ENCODE results near the gene LRRC10B. TPM values are rescaled to one million over a fixed set of nuclear protein-coding genes. Genes with fewer than 3 reads are reported as not detected.

LRRC10B gene
- total and polyA plus RNA-seq, 4 donors = 0.13 to 2.8 (median 1.1) TPM; not detected in 1

DNA sequence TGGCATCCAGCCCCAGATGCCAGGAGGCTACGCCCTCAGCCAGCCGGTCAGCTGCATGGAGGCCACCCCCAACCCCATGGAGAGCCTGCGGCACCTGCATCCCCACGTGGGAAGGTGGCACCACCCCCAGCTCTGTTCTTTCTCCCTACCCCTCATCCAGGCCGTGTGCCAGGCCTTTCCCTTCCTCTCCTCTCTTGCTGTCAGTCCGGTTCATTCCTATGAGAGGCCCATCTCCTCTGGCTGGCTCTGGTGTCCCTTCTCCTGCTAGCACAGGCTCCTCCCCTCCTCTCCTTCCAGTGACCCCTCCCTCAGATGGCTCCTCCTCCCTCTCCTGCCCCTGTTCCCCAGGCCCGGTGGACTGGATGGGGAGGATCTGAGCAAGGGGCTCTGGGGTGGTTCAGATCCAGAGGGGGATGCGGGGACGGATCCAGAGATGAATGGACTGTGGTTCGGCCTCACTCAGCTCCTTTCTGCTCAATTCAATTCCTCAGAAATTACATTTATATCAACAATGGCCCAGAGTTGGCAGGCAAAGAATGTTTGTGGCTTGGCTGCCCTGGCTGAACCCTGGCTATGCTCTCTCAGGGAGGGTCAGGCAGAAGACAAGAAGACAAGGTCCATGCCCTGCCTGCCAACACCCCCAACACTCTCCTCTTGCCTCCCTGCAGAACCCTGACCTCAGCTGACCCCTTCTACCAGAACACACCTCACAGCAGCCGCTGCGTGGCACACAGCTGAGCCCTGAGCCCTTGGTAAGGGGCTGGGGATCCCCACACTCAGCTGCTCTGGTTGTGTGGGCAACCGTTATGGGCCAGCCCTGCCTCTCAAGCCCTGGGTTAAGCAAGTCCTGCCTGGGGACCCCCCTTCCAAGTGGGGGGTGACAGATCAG, 18.5 kb upstream of the LRRC10B start:
- 57 to 60% methylated on average over 13 of the region's 13 CpGs for WGBS, 2 donors
- no peaks in the 10 kb centered on the region for H3K9me3 ChIP-seq (ENCODE audit: control insufficient read depth, low read length)
- ATAC-seq (ENCODE audit: low FRiP score) (peak; percentile 28), DNase-seq (peak in 1 of 2 donors; percentile 69)
- H3K4me3 ChIP-seq (ENCODE audit: low read length in 2 of 2) = no peak overlapping the region
- H3K36me3 ChIP-seq (ENCODE audit: control insufficient read depth in 1 of 2, insufficient read depth in 2 of 2, low read length in 1 of 2) = no peaks in the 10 kb centered on the region
- H3K27me3 ChIP-seq (ENCODE audit: control insufficient read depth in 1 of 2, insufficient read depth in 2 of 2, low read length in 1 of 2) = no peaks in the 10 kb centered on the region
- intact Hi-C loops (cut with DNase I) = loop anchor here in 1 of 2 donors (10.0 kb wide), 1 partner anchor 145 kb away; no protein-coding TSS in a partner anchor
- H3K27ac ChIP-seq (ENCODE audit: low read depth in 1 of 2, low read length in 2 of 2) = no peak overlapping the region
- H3K4me1 ChIP-seq (ENCODE audit: control insufficient read depth in 1 of 2, insufficient read depth in 2 of 2, low read length in 2 of 2) = no peaks in the 10 kb centered on the region

DNA sequence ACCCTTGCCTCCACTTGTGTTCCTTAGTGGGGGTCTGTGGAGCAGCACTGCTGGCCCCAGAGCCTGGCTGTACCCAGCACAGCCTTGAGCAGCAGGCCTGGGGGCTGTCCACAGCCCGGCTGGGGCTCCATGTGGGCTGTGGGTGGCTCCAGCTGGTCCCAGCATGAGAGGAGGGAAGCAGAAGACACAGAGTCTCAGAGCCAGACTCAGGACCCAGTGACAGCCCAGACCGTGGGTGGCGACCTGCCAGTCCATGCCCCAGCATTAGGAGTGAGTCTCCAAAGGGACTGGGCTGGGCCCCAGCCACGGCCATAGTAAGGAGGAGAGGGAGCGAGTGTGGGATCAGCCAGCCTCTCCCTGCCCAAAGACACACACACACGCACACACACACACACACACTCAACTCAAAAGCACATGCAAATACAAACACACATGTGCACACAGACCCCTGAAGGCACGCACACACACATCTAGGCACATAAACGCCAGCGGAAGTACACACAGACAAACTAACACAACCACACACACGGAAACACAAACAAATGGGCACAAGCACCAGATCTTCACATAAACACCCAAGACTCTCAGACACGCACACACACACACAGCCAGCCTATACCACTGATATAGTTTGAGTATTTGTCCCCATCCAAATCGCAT, 16.7 kb upstream of the LRRC10B start:
- Histone ChIP-seq H3K27me3 (ENCODE audit: control insufficient read depth in 1 of 2, insufficient read depth in 2 of 2, low read length in 1 of 2) (no peaks in the 10 kb centered on the region), H3K4me3 (ENCODE audit: low read length in 2 of 2) (no peak overlapping the region), H3K9me3 (ENCODE audit: control insufficient read depth, low read length) (no peaks in the 10 kb centered on the region), H3K36me3 (ENCODE audit: control insufficient read depth in 1 of 2, insufficient read depth in 2 of 2, low read length in 1 of 2) (no peaks in the 10 kb centered on the region), H3K27ac (ENCODE audit: low read depth in 1 of 2, low read length in 2 of 2) (no peak overlapping the region), H3K4me1 (ENCODE audit: control insufficient read depth in 1 of 2, insufficient read depth in 2 of 2, low read length in 2 of 2) (no peaks in the 10 kb centered on the region)
- ATAC-seq (ENCODE audit: low FRiP score) (no peak), DNase-seq (no peak)
- 74 to 86% methylated on average over 12 of the region's 12 CpGs for whole genome bisulfite sequencing, 2 donors
- intact Hi-C loops (cut with DNase I) = no loop called here

DNA sequence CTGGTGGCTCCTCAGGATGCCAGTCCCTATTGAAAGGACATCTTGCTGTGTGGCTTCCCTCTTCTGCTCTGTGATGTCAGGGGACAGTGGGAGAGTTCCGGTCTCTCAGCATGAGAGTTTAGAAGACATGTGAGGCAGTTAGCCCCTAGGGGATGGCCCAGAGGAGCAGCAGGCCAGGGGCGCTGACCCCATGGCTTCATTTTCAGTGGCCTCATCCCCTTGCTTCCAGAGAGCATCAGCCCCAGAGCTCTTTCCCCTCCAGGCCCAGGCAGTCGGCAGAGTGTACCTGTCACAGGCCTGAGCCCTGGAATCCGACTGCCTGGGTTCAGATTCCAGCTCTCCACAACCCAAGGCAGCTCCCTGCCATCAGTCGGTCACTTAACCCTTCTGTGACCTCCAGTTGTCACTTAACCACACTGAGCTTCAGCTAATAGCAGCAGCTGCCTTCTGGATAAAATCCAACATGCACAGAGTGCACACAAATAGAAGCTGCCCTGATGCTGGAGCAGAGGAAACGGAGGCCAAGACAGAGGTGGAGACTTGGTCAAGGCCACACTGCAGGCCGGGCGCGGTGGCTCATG, 14.1 kb upstream of the LRRC10B start:
- H3K27me3 ChIP-seq (ENCODE audit: control insufficient read depth in 1 of 2, insufficient read depth in 2 of 2, low read length in 1 of 2) = no peaks in the 10 kb centered on the region
- no peaks in the 10 kb centered on the region for H3K36me3 ChIP-seq (ENCODE audit: control insufficient read depth in 1 of 2, insufficient read depth in 2 of 2, low read length in 1 of 2)
- no peak for ATAC-seq (ENCODE audit: low FRiP score)
- H3K4me1 ChIP-seq (ENCODE audit: control insufficient read depth in 1 of 2, insufficient read depth in 2 of 2, low read length in 2 of 2) = no peaks in the 10 kb centered on the region
- no peak overlapping the region for H3K4me3 ChIP-seq (ENCODE audit: low read length in 2 of 2)
- WGBS, 2 donors = 58 to 66% methylated on average over 9 of the region's 9 CpGs
- no peak overlapping the region for H3K27ac ChIP-seq (ENCODE audit: low read depth in 1 of 2, low read length in 2 of 2)
- DNase-seq = no peak
- intact Hi-C loops (cut with DNase I) = no loop called here
- no peaks in the 10 kb centered on the region for H3K9me3 ChIP-seq (ENCODE audit: control insufficient read depth, low read length)

DNA sequence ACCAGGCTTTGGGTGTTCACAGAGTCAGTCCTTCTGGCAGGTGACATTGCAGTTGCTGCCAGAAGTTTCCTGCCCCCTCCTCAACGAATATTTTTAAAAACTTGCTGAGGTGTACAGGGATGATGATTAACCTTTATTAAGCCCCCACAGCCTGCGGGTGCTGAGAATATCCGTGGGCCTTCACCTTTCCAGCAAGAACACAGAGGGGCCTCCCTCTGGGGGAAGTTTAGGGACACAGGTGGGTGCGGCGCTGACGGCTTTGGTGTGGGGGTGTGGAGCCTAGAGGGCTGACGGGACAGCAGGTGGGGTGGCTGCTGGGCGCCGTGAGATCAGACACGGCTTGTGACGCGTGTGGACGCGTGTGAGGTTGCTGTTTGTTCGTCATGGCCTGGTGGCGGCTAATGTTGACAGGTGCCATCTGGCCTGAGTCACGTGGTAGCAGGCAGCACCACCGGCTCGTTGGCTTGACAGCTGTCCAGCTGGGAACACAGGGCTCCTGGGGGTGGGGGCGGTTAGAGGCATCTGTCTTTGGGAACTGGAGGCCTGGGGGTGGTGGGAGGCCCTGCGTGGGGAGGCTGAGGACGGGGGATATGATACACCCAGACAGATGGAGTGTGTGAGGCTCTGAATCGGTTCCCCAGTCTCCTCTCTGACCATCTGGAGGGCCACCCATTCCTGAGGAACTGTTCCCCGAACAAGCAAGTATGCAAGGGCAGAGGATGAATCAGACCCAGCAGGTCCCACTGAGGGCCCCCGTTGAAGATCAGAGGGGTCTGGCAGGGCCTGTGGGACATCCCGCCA, 12.5 kb upstream of the LRRC10B start:
- Histone ChIP-seq H3K27me3 (ENCODE audit: control insufficient read depth in 1 of 2, insufficient read depth in 2 of 2, low read length in 1 of 2) (no peaks in the 10 kb centered on the region), H3K36me3 (ENCODE audit: control insufficient read depth in 1 of 2, insufficient read depth in 2 of 2, low read length in 1 of 2) (no peaks in the 10 kb centered on the region), H3K4me3 (ENCODE audit: low read length in 2 of 2) (no peak overlapping the region), H3K4me1 (ENCODE audit: control insufficient read depth in 1 of 2, insufficient read depth in 2 of 2, low read length in 2 of 2) (no peaks in the 10 kb centered on the region), H3K9me3 (ENCODE audit: control insufficient read depth, low read length) (no peaks in the 10 kb centered on the region), H3K27ac (ENCODE audit: low read depth in 1 of 2, low read length in 2 of 2) (no peak overlapping the region)
- DNase-seq = no peak
- ATAC-seq (ENCODE audit: low FRiP score) = no peak
- WGBS, 2 donors = 68 to 69% methylated on average over 26 of the region's 26 CpGs
- intact Hi-C loops (cut with DNase I) = no loop called here

DNA sequence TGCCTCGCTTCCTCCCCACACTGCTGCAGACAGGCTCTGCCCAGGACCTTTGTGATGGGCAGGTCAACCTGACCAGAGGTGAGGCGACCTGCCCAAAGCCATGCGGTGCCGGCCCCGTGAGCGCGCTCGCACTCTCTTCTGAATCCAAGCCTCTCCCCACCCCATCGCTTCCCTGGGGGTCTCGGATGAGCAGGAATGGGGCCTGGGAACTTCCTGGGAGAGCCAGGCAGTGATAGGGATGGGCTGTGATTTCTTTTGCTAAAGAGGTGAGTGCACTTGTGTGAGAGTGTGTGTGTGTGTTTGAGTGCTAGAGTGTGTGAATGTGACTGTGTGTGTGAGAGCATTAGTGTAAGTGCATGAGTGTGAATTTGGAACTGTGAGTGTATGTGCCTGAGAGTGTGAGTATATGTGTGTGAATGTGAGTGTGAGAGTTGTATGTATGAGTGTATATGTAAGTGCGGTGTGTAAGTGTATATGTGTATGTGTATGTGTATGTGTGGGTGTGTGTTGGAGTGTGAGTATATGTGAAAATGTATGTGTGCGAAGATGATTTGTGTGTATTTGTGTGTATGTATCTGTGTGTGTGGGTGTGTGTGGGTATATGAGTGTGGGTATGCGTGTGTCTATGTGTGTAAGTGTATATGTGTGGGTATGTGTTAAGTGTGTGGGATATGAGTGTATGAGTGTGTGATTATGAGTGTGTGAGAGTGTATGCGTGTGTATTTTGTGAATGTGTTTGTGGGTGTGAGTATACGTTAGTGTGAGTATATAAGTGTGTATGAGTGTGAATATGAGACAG, 11.7 kb upstream of the LRRC10B start:
- no peak for DNase-seq
- no peak for ATAC-seq (ENCODE audit: low FRiP score)
- Histone ChIP-seq H3K9me3 (ENCODE audit: control insufficient read depth, low read length) (no peaks in the 10 kb centered on the region), H3K27ac (ENCODE audit: low read depth in 1 of 2, low read length in 2 of 2) (no peak overlapping the region), H3K36me3 (ENCODE audit: control insufficient read depth in 1 of 2, insufficient read depth in 2 of 2, low read length in 1 of 2) (no peaks in the 10 kb centered on the region), H3K4me1 (ENCODE audit: control insufficient read depth in 1 of 2, insufficient read depth in 2 of 2, low read length in 2 of 2) (no peaks in the 10 kb centered on the region), H3K4me3 (ENCODE audit: low read length in 2 of 2) (no peak overlapping the region), H3K27me3 (ENCODE audit: control insufficient read depth in 1 of 2, insufficient read depth in 2 of 2, low read length in 1 of 2) (no peaks in the 10 kb centered on the region)
- WGBS, 2 donors = 93 to 95% methylated on average over 15 of the region's 15 CpGs
- intact Hi-C loops (cut with DNase I) = no loop called here

DNA sequence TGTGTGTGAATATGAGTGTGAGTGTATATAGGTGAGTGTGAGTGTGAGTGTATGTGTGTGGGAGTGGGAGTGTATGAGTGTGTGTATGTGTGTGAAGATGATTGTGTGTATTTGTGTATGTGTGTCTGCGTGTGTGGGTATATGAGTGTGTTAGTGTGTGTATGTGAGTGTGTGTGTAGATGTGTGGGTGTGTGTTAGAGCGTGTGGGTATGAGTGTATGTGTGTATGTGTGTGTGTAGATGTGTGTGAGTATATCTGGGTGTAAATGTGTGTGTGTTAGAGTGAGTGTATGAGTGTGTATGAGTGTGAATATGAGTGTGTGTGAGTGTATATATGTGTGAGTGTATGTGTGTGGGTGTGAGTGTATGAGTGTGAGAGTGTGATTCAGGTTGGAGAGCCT, 11.1 kb upstream of the LRRC10B start:
- Histone ChIP-seq H3K36me3 (ENCODE audit: control insufficient read depth in 1 of 2, insufficient read depth in 2 of 2, low read length in 1 of 2) (no peaks in the 10 kb centered on the region), H3K9me3 (ENCODE audit: control insufficient read depth, low read length) (no peaks in the 10 kb centered on the region), H3K27me3 (ENCODE audit: control insufficient read depth in 1 of 2, insufficient read depth in 2 of 2, low read length in 1 of 2) (no peaks in the 10 kb centered on the region), H3K27ac (ENCODE audit: low read depth in 1 of 2, low read length in 2 of 2) (no peak overlapping the region), H3K4me3 (ENCODE audit: low read length in 2 of 2) (no peak overlapping the region), H3K4me1 (ENCODE audit: control insufficient read depth in 1 of 2, insufficient read depth in 2 of 2, low read length in 2 of 2) (no peaks in the 10 kb centered on the region)
- WGBS, 2 donors = 49 to 88% methylated on average over 2 of the region's 2 CpGs
- ATAC-seq (ENCODE audit: low FRiP score) = no peak
- DNase-seq = no peak
- intact Hi-C loops (cut with DNase I) = no loop called here

DNA sequence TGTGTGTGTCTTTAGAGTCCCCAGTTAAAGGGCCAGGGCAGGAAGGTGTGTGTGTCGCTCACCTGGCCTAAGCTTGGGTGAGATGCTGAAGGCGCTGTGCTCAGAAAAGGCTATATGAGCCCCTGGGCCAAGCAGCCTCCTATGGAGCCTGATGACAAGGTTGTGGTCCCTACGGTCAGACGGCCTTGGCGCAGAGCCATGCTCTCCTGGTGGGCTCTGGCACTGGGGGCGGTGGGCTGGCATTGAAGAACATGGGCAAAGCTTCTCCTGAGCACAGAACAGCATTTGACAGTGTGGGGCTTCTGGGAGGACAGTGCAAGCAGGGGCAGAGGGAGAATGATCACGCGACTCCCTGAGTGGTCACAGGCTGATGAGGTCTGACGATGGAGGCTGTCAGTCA, 10.7 kb upstream of the LRRC10B start:
- DNase-seq (no peak), ATAC-seq (ENCODE audit: low FRiP score) (no peak)
- no peaks in the 10 kb centered on the region for H3K9me3 ChIP-seq (ENCODE audit: control insufficient read depth, low read length)
- H3K4me1 ChIP-seq (ENCODE audit: control insufficient read depth in 1 of 2, insufficient read depth in 2 of 2, low read length in 2 of 2) = no peaks in the 10 kb centered on the region
- intact Hi-C loops (cut with DNase I) = no loop called here
- H3K27me3 ChIP-seq (ENCODE audit: control insufficient read depth in 1 of 2, insufficient read depth in 2 of 2, low read length in 1 of 2) = no peaks in the 10 kb centered on the region
- H3K36me3 ChIP-seq (ENCODE audit: control insufficient read depth in 1 of 2, insufficient read depth in 2 of 2, low read length in 1 of 2) = no peaks in the 10 kb centered on the region
- H3K27ac ChIP-seq (ENCODE audit: low read depth in 1 of 2, low read length in 2 of 2) = no peak overlapping the region
- WGBS, 2 donors = 78 to 82% methylated on average over 9 of the region's 9 CpGs
- H3K4me3 ChIP-seq (ENCODE audit: low read length in 2 of 2) = no peak overlapping the region
